ENCODE data around the gene RAB40C.
A peak's percentile ranks its signal among the peaks of the same experiment; 100 is the strongest.

DNA sequence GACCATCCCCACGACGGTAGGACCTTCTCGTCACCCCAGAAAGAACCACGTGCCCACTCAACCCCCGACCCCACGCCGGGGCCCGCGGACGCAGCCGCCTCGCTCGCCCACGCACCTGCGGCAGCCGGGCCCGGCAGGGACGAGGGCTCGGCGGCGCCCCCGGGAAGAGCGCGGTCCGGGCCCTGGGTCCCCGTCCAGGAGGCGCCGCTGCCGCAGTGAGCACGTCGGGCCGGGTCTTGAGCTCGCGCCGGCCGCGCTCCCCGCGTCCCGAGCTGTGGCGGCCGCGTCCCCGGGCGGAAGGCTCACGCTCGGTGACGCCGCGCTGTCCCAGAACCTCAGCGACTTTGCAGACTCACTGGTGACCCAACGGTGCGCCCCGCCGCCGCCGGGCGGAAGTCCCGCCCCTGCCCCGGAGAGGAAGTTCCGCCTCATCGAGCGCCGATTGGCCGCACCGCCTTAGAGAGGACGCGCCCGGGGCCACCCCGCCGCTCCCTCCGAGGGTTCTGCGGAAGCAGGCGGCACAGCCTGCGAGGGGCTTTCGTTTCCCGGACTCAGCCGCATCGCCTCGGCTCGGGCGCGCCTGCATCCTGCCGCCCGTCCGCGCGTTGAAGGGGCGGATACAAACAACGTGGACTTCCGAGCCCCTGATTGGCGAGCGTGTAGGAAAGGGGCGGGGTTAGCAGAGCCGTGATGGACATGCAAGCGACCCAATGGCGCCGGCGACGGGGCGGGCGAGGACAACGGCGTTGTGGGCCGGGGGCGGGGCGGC is 793 bp upstream of the RAB40C start:
- TF ChIP-seq, protein P1, sequence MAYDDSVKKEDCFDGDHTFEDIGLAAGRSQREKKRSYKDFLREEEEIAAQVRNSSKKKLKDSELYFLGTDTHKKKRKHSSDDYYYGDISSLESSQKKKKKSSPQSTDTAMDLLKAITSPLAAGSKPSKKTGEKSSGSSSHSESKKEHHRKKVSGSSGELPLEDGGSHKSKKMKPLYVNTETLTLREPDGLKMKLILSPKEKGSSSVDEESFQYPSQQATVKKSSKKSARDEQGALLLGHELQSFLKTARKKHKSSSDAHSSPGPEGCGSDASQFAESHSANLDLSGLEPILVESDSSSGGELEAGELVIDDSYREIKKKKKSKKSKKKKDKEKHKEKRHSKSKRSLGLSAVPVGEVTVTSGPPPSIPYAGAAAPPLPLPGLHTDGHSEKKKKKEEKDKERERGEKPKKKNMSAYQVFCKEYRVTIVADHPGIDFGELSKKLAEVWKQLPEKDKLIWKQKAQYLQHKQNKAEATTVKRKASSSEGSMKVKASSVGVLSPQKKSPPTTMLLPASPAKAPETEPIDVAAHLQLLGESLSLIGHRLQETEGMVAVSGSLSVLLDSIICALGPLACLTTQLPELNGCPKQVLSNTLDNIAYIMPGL (CRISPR knock-in tag; IDR thresholded peaks at IDR 0.05): peak; percentile 78; the same call in 1 of the 2 replicates
- TF ChIP-seq, protein P2, sequence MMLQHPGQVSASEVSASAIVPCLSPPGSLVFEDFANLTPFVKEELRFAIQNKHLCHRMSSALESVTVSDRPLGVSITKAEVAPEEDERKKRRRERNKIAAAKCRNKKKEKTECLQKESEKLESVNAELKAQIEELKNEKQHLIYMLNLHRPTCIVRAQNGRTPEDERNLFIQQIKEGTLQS (CRISPR knock-in tag; conservative IDR thresholded peaks at IDR 0.05): no peak
- TF ChIP-seq, protein P3, sequence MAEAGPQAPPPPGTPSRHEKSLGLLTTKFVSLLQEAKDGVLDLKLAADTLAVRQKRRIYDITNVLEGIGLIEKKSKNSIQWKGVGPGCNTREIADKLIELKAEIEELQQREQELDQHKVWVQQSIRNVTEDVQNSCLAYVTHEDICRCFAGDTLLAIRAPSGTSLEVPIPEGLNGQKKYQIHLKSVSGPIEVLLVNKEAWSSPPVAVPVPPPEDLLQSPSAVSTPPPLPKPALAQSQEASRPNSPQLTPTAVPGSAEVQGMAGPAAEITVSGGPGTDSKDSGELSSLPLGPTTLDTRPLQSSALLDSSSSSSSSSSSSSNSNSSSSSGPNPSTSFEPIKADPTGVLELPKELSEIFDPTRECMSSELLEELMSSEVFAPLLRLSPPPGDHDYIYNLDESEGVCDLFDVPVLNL (CRISPR knock-in tag; IDR thresholded peaks at IDR 0.05; ENCODE audit: borderline replicate concordance, low read depth): no peak
- TF ChIP-seq, protein P4, sequence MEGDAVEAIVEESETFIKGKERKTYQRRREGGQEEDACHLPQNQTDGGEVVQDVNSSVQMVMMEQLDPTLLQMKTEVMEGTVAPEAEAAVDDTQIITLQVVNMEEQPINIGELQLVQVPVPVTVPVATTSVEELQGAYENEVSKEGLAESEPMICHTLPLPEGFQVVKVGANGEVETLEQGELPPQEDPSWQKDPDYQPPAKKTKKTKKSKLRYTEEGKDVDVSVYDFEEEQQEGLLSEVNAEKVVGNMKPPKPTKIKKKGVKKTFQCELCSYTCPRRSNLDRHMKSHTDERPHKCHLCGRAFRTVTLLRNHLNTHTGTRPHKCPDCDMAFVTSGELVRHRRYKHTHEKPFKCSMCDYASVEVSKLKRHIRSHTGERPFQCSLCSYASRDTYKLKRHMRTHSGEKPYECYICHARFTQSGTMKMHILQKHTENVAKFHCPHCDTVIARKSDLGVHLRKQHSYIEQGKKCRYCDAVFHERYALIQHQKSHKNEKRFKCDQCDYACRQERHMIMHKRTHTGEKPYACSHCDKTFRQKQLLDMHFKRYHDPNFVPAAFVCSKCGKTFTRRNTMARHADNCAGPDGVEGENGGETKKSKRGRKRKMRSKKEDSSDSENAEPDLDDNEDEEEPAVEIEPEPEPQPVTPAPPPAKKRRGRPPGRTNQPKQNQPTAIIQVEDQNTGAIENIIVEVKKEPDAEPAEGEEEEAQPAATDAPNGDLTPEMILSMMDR (IDR thresholded peaks at IDR 0.05): no peak
- no peak for TF ChIP-seq ZNF416 (CRISPR knock-in tag; IDR thresholded peaks at IDR 0.05)
- TF ChIP-seq, protein P5, sequence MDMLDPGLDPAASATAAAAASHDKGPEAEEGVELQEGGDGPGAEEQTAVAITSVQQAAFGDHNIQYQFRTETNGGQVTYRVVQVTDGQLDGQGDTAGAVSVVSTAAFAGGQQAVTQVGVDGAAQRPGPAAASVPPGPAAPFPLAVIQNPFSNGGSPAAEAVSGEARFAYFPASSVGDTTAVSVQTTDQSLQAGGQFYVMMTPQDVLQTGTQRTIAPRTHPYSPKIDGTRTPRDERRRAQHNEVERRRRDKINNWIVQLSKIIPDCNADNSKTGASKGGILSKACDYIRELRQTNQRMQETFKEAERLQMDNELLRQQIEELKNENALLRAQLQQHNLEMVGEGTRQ (CRISPR knock-in tag; IDR thresholded peaks at IDR 0.05): 0 out of 2 replicates have a peak, but pooled peaks have one; percentile 23

All from WTC11 (cell line).